NCI-H1436 treated with DMSO at 0.1 percent for 48 hours (cell line): Measurements from ENCODE around the gene MARCKS.
"Not testable (repeated sequence)": the region's sequence is repeated elsewhere in the genome, so short reads cannot be mapped to it uniquely, and the experiment has no call there.

Source experiments
- DNase-seq: peaks from one replicate; lab custom pipeline; 2025; lab: John Stamatoyannopoulos, UW

The MARCKS gene

DNA sequence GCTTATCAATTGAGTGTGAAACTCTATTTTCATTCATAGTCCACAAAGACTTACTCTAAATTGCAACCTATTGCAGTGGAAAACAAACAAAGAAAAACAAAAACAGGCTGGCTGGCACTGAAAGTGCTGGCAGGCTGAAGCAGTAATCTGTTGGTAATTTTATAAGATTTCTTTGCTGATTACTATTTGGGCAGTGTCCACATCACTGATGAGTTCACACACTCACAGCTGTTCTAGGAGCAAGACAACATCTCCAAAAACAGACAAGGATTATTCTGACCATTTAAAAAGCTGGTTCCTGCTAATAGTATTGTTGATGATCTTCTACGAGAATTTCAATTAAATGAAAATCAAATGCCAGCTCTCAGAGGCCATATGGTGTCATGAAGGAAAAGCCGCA is 26.9 kb downstream of the MARCKS start:
- no peak for DNase-seq

DNA sequence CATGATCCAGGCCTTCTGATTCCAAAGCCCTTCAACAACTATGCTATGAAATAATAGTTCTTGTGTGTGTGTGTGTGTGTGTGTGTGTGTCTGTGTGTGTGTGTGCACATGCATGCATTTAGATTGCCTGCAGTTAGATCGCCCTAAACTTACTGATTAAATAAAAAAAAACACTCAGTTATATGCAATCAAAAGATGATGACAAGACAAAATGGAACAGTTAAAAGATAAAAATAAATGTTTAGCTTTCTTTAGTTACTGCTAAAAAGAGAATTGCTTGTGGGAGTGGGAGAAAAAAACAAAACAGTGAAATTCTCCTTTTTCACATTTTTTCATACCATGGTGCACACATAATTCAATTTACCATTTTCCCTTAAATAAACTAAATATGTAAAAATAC is 29.4 kb downstream of the MARCKS start:
- DNase-seq = no peak

DNA sequence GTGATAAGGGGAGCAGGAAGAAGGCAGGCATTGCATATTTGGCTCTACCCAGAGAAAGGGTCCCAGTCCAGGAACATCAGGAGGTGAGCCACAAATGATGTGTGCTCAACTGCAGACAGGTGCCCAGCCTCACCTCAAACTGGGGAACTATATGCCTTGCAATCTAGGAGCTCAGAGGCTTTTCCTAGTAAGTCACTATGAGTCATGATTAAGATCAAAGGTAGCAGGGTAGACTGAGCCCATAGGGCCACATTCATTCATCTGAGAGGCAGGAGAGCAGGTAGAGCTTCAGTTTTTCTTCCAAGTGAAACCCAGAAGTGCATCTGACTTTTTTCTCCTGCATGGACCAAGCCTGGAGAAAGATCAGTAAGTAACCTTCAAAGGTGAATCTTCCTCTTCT is 31.3 kb downstream of the MARCKS start:
- DNase-seq = no peak

GRCh38 chr6:113888956-113889630 is 31.9 kb downstream of the MARCKS start:
- DNase-seq = no peak

GRCh38 chr6:113893451-113893850 is 36.3 kb downstream of the MARCKS start:
- DNase-seq = no peak

- no peak for DNase-seq
Measured at GRCh38 chr6:113893866-113894265, 36.7 kb downstream of the MARCKS start.

DNA sequence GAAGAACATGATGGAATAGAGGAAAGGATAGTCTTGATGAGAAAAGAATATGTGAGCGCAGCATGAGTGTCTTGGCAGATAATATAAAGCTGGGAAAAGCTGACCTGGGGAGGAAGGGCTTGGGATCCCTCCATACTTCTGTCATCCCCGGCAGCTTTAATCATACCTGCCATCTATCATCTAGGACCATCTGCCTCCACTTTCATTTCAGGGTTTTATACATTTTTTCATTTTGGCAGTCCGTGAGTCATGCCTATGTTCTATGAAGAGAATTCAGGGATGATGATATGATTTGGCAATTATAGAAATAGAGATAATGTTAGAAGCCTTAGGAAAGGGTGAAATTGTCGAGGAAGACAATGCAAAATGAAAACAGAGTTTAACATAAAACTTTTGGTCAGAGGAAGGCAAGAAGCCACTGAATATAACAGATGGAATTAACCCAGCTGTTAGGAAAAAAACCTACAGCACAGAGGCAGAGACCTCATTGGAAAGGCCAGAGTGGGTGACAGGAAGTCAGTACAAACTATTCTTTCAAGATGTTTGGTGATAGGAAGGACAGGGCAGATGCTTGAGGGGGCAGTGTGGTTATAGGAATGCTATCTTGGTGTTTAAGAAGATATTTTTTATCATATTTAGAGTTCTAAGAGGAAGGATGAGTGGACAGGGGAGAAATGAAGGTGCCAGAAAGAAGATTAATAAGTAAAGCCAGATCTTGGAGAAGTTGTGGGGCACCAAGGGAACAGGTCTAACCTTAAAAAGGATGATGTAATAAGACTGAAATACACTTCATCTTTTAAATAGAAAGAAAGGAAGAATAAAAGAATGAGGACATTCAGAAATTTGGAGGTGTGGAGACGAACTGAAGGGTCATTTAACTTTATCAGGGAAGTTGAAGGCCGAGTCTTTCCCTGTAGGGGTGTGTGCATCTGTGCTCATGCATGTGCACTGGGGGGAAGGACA is 37.8 kb downstream of the MARCKS start:
- DNase-seq = no peak

GRCh38 chr6:113901482-113901881 is 44.3 kb downstream of the MARCKS start:
- DNase-seq = no peak

DNA sequence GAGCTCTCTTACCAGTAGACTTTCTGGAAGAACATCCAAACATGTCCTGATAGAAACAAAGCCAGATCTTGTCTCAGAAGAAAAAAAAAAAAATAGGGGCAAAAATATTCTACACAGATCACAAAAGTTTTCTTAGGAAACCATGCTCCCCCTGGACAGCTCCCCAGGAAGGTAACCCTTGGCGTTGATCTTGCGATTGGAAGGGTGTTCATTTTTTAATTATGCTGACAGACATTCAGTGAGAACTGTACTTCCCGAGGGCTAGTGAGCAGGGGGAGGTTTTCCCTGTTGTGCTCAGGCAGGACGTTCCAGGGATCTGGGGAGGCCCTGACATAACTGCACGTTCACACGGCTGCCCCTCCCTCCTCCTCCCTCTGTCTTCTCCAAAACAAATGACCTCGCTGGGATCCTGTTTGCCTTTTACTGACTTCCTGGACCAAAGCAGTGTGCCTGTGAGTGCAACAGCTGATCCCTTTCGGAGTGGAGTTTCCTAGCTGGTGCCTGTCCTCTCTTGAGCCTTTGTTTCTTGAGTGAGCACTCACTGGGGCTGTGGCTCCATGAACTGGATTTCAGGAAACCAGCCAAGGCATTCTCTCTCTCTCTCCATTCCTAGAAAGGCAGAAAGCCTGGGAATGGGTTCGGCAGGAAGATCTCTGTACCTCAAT is 46.7 kb downstream of the MARCKS start:
- no peak for DNase-seq

DNA sequence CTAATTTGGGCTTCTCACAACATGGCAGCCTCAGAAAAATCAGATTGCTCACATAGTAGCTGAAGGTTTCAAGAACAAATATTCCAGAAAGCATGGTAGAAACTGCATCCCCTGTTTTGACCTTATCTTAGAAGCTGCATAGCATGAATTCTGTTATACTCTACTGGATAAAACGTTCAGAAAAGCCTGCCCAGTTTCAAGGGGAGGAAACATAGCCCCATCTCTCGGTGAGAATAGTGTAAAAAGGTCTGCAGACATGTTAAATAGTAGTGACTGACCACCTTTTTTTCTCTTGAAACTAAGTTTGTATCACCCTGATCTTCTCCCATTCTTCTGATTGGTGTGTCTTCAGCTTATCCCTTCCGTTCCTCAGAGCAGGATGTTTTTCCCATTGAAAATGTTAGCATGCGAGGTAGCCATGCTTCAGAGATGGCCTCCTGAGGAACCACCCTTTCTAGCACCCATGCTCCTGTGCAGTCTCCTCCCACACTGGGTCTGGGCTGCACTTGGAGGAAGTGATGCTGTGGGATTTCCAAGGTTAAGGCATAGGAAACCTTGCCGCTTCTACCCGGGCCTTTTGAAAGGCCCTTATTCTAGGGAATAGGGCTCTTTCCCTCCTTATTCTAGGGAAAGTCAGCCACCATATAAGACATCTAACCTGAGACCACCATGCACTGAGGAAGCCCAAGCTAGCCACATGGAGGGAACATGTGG is 50.1 kb downstream of the MARCKS start:
- no peak for DNase-seq

DNA sequence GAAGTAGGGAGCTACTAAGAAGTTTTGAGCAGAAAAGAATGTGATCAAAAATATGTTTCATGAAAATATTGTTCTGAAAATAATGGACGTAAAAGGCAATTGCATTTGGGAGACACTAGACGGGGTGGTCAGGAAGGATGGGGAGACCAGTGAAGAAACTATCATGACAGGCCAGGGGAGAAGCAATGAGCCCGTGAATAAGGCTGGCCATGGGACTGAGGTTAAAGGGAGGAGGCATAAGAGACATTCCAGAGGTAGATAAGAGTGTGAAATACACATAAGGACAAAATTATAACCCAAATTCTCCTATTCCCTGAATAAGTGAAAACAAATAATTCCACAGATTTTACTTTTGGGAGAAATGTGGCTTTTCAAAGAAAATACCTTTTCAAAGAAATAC is 51.7 kb downstream of the MARCKS start:
- no peak for DNase-seq

DNA sequence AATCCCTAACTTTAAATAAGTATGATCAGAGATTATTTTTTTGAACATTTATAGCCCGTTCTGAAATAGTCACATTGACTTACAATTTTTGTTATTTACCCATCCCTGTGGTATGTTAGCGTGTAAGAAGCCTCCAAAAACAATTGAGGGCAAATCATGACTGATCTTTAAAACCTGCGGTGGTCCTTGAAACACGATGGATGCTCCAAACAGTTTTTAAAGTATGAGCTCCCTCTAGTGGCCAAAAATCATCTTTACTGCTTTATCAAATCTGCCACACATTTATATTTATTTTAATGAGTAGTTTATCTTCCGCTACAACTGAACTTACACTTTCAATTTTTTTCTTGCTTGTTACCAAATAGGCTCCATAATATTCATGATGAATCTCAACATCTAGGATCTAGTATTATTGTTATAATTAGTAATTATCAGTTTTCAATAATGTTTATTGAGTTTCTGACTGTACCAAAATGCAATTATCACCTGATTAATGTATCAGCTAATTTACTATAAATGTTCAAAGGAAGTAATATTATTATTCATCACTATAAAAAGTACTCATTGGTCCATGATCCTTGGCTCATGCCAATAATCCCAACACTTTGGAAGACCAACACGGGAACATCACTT is 52.2 kb downstream of the MARCKS start:
- DNase-seq = peak; percentile 6

- DNase-seq = not testable (repeated sequence)
Measured at GRCh38 chr6:113910285-113910684, 53.1 kb downstream of the MARCKS start.
